ENCODE results near the gene CASP10. TPM values are rescaled to one million over a fixed set of nuclear protein-coding genes. Genes with fewer than 3 reads are reported as not detected.

Gene CASP10
- total and polyA plus RNA-seq, 2 donors (not counting 1 experiment from before 2014, with no cell fraction given), result 16.0 to 34.3 TPM

- H2AFZ ChIP-seq (ENCODE audit: insufficient read depth, low read depth, low read length, poor library complexity, severe bottlenecking), result peak overlapping the region; percentile 17
- Mint-ChIP-seq H3K27ac (peak overlapping the region; percentile 97), H3K4me1 (peaks cover 51% of the 10 kb centered on the region), H3K4me3 (peak overlapping the region; percentile 94), H3K9me3 (ENCODE audit: insufficient read depth) (no peaks in the 10 kb centered on the region), H3K27me3 (no peaks in the 10 kb centered on the region)
- ChIA-PET CTCF (interaction anchor here (0.6 to 7.3 kb wide), 10 partner anchors 24 to 416 kb away, joined by 3 to 347 read pairs (median 36); partner anchors contain the start of genes CASP10, CASP8, FLACC1 and STRADB), POLR2A (no interaction called here)
- peaks cover 0 to 3% of the 10 kb centered on the region in 2 experiments for H3K36me3 ChIP-seq (replicated peaks in 1 of 2; ENCODE audit: control extremely low read depth in 1 of 2, control insufficient read depth in 1 of 2, extremely low read depth in 1 of 2, insufficient read depth in 2 of 2, low read length in 1 of 2)
- H3K4me2 ChIP-seq (replicated peaks; ENCODE audit: low read depth, low read length, poor library complexity, severe bottlenecking), result peak overlapping the region; percentile 84
- H3K27me3 ChIP-seq (replicated peaks in 1 of 4; ENCODE audit: control extremely low read depth in 1 of 4, control insufficient read depth in 3 of 4, insufficient read depth in 4 of 4, low read length in 3 of 4), result no peaks in the 10 kb centered on the region
- DNase-seq (no peak), ATAC-seq (ENCODE audit: low read depth) (no peak)
- H4K20me1 ChIP-seq (ENCODE audit: control insufficient read depth, insufficient read depth, low read length, poor library complexity, severe bottlenecking), result no peaks in the 10 kb centered on the region
- no peaks in the 10 kb centered on the region for H3K9me3 ChIP-seq (ENCODE audit: control extremely low read depth in 1 of 3, control insufficient read depth in 2 of 3, insufficient read depth in 1 of 3, low read length in 2 of 3)
- intact Hi-C loops (cut with micrococcal nuclease), result loop anchor here (10.0 kb wide), 3 partner anchors 800 to 1140 kb away; partner anchors contain the start of genes BMPR2, FZD7 and NOP58
- TF ChIP-seq CTCF (IDR thresholded peaks at IDR 0.05) (no peak), EZH2 (IDR thresholded peaks at IDR 0.05; ENCODE audit: borderline replicate concordance, insufficient read depth, low read depth, low read length, poor library complexity, severe bottlenecking) (no peak)
- peaks cover 54% of the 10 kb centered on the region for H3K79me2 ChIP-seq (ENCODE audit: control insufficient read depth, insufficient read depth, low read length)
- peak overlapping the region; percentile 86 for H3K27ac ChIP-seq (ENCODE audit: low read length in 2 of 2)
- peaks cover 52% of the 10 kb centered on the region in 2 donors for H3K4me1 ChIP-seq (ENCODE audit: control insufficient read depth in 2 of 2, insufficient read depth in 2 of 2, low read length in 2 of 2)
- H3K4me3 ChIP-seq (ENCODE audit: control extremely low read depth in 1 of 5, extremely low read depth in 1 of 5, insufficient read depth in 1 of 5, low read depth in 2 of 5, low read length in 4 of 5), result peak overlapping the region in 4 of 5 experiments; percentile 62 to 80 (median 69)
- peak overlapping the region; percentile 79 for H3K9ac ChIP-seq (ENCODE audit: low read length)
- no CpG with 5 or more reads among the region's 3 CpGs for WGBS (ENCODE audit: insufficient coverage)
These were observed 51.8 kb downstream of the CASP10 start for GRCh38 chr2:201234663-201235135.
